GM21529 (cell line): Measurements from ENCODE around the gene PBLD.
"Not testable (repeated sequence)": the region's sequence is repeated elsewhere in the genome, so short reads cannot be mapped to it uniquely, and the experiment has no call there.

Source experiments
- ATAC-seq: cut with Tn5 transposase; IDR thresholded peaks from one replicate; pipeline ENCODE4 v1.9.1; 2021; ENCODE audit not compliant: unreplicated experiment

The PBLD gene

GRCh38 chr10:68284062-68285001 is 48.4 kb downstream of the PBLD start:
- ATAC-seq = no peak

GRCh38 chr10:68280758-68281157 is 52.0 kb downstream of the PBLD start:
- no peak for ATAC-seq

DNA sequence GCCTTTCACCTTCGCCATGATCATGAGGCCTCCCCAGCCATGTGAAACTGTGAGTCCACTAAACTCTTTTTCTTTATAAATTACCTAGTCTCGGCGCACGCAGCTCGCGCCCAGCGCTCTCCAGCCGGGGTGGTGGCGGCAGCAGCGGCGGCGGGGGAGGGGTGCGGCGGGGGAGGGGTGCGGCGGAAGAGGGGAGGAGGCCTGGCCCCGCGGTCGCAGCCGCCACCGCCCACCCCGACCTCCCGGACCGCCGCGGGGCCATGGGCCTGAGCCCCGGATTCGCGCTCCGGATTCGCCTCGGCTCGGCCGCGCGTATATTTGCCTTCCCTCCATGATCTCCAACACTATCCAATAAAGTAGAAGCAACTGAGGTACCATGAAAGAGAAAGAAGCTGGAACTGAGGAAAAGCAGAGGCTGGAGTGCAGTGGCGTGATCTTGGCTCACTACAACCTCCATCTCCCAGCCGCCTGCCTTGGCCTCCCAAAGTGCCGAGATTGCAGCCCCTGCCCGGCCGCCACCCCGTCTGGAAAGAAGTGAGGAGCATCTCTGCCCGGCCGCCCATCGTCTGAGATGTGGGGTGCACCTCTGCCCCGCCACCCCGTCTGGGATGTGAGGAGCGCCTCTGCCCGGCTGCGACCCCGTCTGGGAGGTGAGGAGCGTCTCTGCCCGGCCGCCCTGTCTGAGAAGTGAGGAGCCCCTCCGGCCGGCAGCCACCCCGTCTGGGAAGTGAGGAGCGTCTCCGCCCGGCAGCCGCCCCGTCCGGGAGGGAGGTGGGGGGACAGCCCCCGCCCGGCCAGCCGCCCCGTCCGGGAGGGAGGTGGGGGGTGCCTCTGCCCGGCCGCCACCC is 53.6 kb downstream of the PBLD start:
- not testable (repeated sequence) for ATAC-seq

GRCh38 chr10:68277814-68278213 is 54.9 kb downstream of the PBLD start:
- not testable (repeated sequence) for ATAC-seq

DNA sequence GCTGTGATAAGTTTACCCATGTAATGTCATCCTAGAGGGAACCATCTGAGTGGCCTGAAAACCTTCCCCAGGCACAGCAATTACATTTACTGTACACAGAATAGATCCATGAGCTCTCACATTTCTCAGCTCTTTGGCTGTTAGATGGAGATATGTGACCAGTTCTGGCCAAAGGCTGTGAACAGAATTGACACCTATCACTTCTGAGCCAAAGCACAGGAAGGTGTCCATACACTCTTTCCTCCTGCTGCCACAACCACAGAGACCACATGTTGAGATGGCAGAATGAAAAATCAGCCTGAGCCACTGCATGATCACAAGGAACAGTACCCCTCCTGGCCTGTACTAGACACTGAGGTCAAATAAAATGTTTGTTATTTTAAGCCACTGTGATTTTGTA is 56.5 kb downstream of the PBLD start:
- ATAC-seq = no peak

GRCh38 chr10:68275600-68276126 is 57.1 kb downstream of the PBLD start:
- ATAC-seq = no peak

DNA sequence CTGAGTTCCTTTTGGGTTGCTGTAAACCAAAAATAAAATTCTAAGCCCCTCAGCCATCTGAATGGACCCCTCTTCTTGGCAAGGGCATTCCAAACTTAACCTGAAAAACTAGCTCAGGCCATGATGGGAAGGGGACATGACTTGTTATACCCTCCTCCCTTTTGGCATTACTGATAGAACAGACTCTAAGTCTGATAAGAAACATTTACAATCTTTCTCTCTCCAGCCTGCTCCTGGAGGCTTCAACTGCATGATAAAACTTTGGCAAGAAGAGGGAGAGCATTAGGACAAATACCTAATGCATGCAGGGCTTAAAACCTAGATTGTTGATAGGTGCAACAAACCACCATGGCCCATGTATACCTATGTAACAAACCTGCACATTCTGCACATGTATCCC is 59.9 kb downstream of the PBLD start:
- no peak for ATAC-seq

GRCh38 chr10:68271196-68271882 is 61.4 kb downstream of the PBLD start:
- ATAC-seq = no peak

DNA sequence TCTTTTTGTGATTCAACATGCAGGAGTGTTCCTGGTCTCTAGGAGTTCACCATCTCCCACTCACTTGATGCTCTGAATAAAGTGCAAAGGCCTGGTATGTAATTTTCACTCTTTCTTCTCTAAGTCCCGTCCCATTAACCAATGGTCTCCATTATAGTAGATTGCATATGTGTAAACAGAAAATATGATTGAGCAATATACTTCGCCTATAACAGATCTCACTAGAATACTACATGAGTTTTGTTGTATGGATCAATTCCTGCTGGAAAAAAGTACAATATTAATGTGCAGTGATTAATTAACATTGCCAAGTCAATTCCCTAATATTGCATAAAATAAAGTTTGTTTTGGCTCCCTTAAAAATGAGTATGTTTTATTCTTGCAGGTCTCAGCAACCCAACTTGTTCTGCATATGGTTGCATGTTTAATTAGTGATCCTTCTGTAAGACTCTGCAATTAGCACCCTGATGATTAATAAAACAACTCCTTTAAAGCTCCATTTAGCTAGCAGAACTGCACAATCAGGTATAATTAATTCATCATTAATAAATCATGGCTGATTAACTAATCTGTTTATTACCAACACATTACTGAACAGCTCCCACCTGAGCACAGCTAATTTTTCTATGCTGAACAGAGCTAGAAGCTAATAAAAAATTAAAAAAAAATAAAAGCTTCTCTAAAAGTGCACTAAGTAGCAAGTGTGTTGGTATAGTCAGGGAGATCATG is 63.0 kb downstream of the PBLD start:
- no peak for ATAC-seq

GRCh38 chr10:68261132-68261856 is 71.4 kb downstream of the PBLD start:
- ATAC-seq = no peak

DNA sequence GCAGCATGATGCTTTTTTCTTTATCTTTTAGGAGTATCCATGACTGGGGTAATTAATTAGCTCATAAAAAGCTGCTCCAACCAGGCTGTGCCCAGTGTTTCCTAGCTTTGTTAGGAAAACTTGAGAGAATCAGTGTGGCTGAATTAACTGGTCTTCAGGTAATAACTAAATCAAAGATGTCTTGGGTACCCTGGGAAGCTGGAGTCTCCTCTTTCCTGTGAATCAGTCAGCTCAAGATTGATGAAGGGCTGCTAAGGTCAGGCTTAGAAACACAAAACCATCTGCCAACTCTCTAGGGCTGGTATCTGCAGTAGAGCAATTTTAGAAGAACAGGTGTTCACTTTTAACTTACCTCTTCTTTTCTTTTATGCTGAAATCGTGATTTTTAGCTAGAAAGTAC is 79.4 kb downstream of the PBLD start:
- ATAC-seq = no peak

GRCh38 chr10:68251625-68252495 is 80.9 kb downstream of the PBLD start:
- peak; percentile 63 for ATAC-seq

DNA sequence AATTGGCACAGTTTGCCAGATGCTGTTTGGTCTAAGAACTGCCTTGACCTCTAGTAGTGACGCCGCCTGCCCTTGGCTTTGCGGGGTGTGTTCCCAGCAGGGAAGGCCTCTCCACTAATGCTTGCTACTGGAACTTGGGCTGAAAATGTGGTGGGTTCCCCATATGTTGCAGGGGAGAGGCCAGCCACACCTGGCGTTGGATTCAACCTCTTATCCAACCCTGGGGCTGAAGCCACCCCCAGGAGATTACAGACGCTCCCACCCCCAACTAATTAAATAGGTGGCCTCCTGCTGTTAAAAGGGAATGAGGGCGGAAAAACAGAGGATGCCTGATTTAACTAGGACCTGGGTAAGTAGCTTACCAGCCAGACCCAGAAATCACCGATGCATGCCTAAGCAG is 81.6 kb downstream of the PBLD start:
- no peak for ATAC-seq

DNA sequence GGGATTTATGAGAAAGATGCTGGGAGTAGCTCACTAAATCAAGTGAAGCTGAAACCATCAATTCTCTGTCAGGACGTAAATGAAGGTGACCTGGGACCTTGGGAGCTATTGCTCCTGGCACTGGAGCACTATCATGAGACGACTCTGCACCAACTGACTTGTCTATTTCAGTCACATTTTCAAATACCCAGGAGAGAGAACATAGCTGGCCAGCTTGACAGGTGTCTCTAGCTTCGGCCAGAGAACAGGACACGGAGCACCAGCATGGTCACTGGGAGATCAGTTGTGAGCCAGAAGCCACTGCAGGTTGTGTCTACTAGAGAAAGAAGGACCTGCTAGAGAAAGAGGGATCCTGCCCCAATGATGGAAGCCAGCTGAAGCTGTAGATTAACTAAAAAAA is 83.4 kb downstream of the PBLD start:
- no peak for ATAC-seq

- no peak for ATAC-seq
Measured at GRCh38 chr10:68247931-68248330, 84.8 kb downstream of the PBLD start.

DNA sequence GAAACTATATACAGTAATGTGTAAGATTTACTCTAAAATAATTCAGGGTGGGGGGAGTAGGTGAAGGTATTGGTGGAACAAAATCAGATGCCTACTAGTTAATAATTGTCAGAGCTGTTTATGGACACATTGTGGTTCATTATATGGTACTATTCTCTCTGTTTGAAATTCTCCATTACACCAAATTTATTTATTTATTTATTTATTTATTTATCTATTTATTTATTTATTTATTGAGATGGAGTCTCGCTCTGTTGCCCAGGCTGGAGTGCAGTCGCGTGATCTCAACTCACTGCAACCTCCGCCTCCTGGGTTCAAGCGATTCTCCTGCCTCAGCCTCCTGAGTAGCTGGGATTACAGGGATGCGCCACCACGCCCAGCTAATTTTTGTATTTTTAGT is 86.3 kb downstream of the PBLD start:
- not testable (repeated sequence) for ATAC-seq

- ATAC-seq = no peak
Measured at GRCh38 chr10:68242051-68242450, 90.7 kb downstream of the PBLD start.

GRCh38 chr10:68239596-68240150 is 93.1 kb downstream of the PBLD start:
- no peak for ATAC-seq
